CD4-positive, alpha-beta T cell (primary cell): ENCODE results near the gene HNRNPU. TPM values are rescaled to one million over a fixed set of nuclear protein-coding genes. Genes with fewer than 3 reads are reported as not detected.

Source experiments
- ATAC-seq: fragments of 200-7000 bp; cut with Tn5 transposase; one replicate; pipeline ENCODE4 v1.10.0; 2022; ENCODE audit warnings: mild to moderate bottlenecking; ENCODE audit not compliant: poor library complexity
- CTCF ChIA-PET: fragments of 350-600 bp; sonication (Branson Sonifier 250); formaldehyde crosslinking; loops from one replicate; lab custom pipeline; 2021; ENCODE audit warnings: antibody characterized with exemption, inconsistent platforms; lab: Charles Lee
- POLR2A ChIA-PET: fragments of 350-600 bp; sonication (Branson Sonifier 250); formaldehyde crosslinking; loops from one replicate; lab custom pipeline; 2021; ENCODE audit warnings: antibody characterized with exemption, inconsistent platforms; lab: Charles Lee
- DNase-seq, 14 experiments: peaks; one replicate each; pipeline ENCODE4 v3.0.0-alpha.2; 2013 to 2020; ENCODE audit warnings: mixed read lengths in 2 of 14
- H3K27ac ChIP-seq, 2 donors: one replicate each; pipeline versions ENCODE4 v1.5.1 to v1.7.0; 2013; ENCODE audit warnings: low read length in 2 of 2, low read depth in 1 of 2, mild to moderate bottlenecking in 1 of 2
- H3K27me3 ChIP-seq, 2 experiments: 1 replicate in 1 of 2; 2 replicates in 1 of 2; pipeline versions ENCODE4 v1.6.1 to v1.7.0; 2013; ENCODE audit warnings: low read length in 2 of 2, control low read depth in 1 of 2, mild to moderate bottlenecking in 1 of 2, moderate library complexity in 1 of 2; ENCODE audit not compliant: insufficient read depth in 2 of 2, control insufficient read depth in 1 of 2
- H3K36me3 ChIP-seq: one replicate; pipeline ENCODE4 v1.6.1; 2013; ENCODE audit warnings: low read length, control low read depth; ENCODE audit not compliant: insufficient read depth
- H3K4me1 ChIP-seq: one replicate; pipeline ENCODE4 v1.6.1; 2013; ENCODE audit warnings: low read length, control low read depth; ENCODE audit not compliant: insufficient read depth
- H3K4me3 ChIP-seq: one replicate; pipeline ENCODE4 v1.5.1; 2013; ENCODE audit warnings: mild to moderate bottlenecking, low read length, moderate library complexity
- H3K9me3 ChIP-seq, 2 experiments: 1 replicate in 1 of 2; 2 replicates in 1 of 2; pipeline versions ENCODE4 v1.6.1 to v1.7.0; 2013; ENCODE audit warnings: low read length in 2 of 2, mild to moderate bottlenecking in 2 of 2, control low read depth in 1 of 2, moderate library complexity in 1 of 2; ENCODE audit not compliant: control insufficient read depth in 1 of 2, insufficient read depth in 1 of 2
- H3K27ac Mint-ChIP-seq: one replicate; pipeline ENCODE4 v1.8.0; 2020; ENCODE audit warnings: mixed read lengths
- H3K27me3 Mint-ChIP-seq: one replicate; pipeline ENCODE4 v1.8.0; 2021; ENCODE audit warnings: mixed read lengths
- H3K36me3 Mint-ChIP-seq: one replicate; pipeline ENCODE4 v1.8.0; 2021; ENCODE audit warnings: low read depth, mixed read lengths
- H3K4me1 Mint-ChIP-seq: one replicate; pipeline ENCODE4 v1.8.0; 2021; ENCODE audit warnings: low read depth, mixed read lengths
- H3K4me3 Mint-ChIP-seq: one replicate; pipeline ENCODE4 v1.8.0; 2020; ENCODE audit warnings: mild to moderate bottlenecking, mixed read lengths
- H3K9me3 Mint-ChIP-seq: one replicate; pipeline ENCODE4 v1.8.0; 2020; ENCODE audit warnings: mixed read lengths
- intact Hi-C, 2 experiments: fragments of 100-400 bp; cut with DNase I in 1 of 2; cut with micrococcal nuclease in 1 of 2; formaldehyde crosslinking; loops; one replicate each; pipeline versions ENCODE4 v1.15.1 to v1.9.0; 2023 to 2025; cut with DNase I, micrococcal nuclease
- total RNA-seq, 174 experiments: library from RNA in 2 of 174; stranded (reverse) in 2 of 174; gene quantifications; one replicate each; pipeline ENCODE4 v1.2.3 and lab custom pipeline; 2021 to 2026
- TF ChIP-seq, protein P1 (sequence below): fragments of 200-600 bp; IDR thresholded peaks from one replicate; pipeline ENCODE4 v1.8.0; 2022; ENCODE audit warnings: antibody characterized with exemption, mild to moderate bottlenecking

HNRNPU gene
- total RNA-seq, 2 experiments from 2014 or later, result 415 TPM

DNA sequence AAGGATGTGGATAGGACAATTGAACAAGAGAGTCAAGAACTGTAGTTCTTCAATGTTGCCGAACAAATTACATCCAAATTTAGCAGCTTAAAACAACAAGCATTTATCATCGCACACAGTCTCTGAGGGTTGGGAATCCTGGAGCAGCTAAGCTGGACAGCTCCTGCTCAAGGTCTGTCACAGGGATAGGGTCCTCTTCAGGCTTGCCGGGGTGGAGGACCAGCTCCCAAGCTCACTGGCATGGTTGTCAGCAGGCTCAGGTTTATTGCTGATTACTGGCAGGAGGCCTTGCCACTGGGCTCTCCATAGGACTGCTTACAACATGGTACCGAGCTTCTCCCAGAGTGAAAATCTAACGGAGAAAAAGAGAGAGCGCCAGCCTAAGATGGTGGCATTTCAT is 51.0 kb downstream of the HNRNPU start:
- no peak overlapping the region for H3K27ac ChIP-seq
- H3K4me1 ChIP-seq, result no peaks in the 10 kb centered on the region
- ATAC-seq (no peak), DNase-seq (no peak)
- Mint-ChIP-seq H3K9me3 (no peaks in the 10 kb centered on the region), H3K4me3 (no peak overlapping the region), H3K27ac (no peak overlapping the region), H3K4me1 (peaks cover 5% of the 10 kb centered on the region), H3K27me3 (peaks cover 23% of the 10 kb centered on the region), H3K36me3 (no peaks in the 10 kb centered on the region)
- CTCF ChIA-PET, result interaction anchor here (0.9 kb wide), 1 partner anchor 230 kb away, joined by 5 read pairs; no protein-coding TSS in a partner anchor
- POLR2A ChIA-PET, result interaction anchor here (1.1 kb wide), 1 partner anchor 21 kb away, joined by 3 read pairs; no protein-coding TSS in a partner anchor
- H3K4me3 ChIP-seq, result no peak overlapping the region
- intact Hi-C loops, result no loop called here
- no peaks in the 10 kb centered on the region for H3K36me3 ChIP-seq
- H3K27me3 ChIP-seq, result peaks cover 0 to 3% of the 10 kb centered on the region in 2 experiments
- TF ChIP-seq, protein P1, sequence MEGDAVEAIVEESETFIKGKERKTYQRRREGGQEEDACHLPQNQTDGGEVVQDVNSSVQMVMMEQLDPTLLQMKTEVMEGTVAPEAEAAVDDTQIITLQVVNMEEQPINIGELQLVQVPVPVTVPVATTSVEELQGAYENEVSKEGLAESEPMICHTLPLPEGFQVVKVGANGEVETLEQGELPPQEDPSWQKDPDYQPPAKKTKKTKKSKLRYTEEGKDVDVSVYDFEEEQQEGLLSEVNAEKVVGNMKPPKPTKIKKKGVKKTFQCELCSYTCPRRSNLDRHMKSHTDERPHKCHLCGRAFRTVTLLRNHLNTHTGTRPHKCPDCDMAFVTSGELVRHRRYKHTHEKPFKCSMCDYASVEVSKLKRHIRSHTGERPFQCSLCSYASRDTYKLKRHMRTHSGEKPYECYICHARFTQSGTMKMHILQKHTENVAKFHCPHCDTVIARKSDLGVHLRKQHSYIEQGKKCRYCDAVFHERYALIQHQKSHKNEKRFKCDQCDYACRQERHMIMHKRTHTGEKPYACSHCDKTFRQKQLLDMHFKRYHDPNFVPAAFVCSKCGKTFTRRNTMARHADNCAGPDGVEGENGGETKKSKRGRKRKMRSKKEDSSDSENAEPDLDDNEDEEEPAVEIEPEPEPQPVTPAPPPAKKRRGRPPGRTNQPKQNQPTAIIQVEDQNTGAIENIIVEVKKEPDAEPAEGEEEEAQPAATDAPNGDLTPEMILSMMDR, result no peak
- H3K9me3 ChIP-seq, result no peaks in the 10 kb centered on the region

DNA sequence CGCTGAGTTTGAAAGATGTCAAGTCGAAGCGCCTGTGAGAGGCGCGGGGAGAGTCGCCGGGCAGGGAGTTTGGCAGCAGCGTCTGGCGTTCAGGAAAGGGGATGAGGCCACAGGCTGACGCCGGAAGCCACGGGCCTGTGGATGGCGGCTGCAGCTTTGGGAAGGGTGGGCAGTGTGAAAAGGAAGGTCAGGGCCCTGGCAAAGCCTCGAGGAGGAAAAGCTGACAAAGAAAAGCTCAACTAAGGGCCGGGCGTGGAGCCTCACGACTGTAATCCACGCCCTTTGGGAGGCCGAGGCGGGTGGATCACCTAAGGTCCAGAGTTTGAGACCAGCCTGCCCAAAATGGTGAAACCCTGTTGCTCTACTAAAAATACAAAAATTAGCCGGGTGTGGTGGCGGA is 54.1 kb downstream of the HNRNPU start:
- Mint-ChIP-seq H3K27ac (no peak overlapping the region), H3K4me3 (no peak overlapping the region), H3K27me3 (peaks cover 13% of the 10 kb centered on the region), H3K36me3 (no peaks in the 10 kb centered on the region), H3K9me3 (no peaks in the 10 kb centered on the region), H3K4me1 (no peaks in the 10 kb centered on the region)
- no peak for ATAC-seq
- H3K27me3 ChIP-seq, result no peaks in the 10 kb centered on the region
- H3K36me3 ChIP-seq, result no peaks in the 10 kb centered on the region
- POLR2A ChIA-PET, result no interaction called here
- CTCF ChIA-PET, result no interaction called here
- no peak for DNase-seq
- no peaks in the 10 kb centered on the region for H3K9me3 ChIP-seq
- TF ChIP-seq, protein P1, result no peak
- H3K4me1 ChIP-seq, result no peaks in the 10 kb centered on the region
- no peak overlapping the region for H3K27ac ChIP-seq
- intact Hi-C loops, result no loop called here
- H3K4me3 ChIP-seq, result no peak overlapping the region

GRCh38 chr1:244807138-244807537 is 57.2 kb downstream of the HNRNPU start:
- Mint-ChIP-seq H3K27me3 (no peaks in the 10 kb centered on the region), H3K27ac (no peak overlapping the region), H3K4me1 (no peaks in the 10 kb centered on the region), H3K4me3 (no peak overlapping the region), H3K36me3 (no peaks in the 10 kb centered on the region), H3K9me3 (no peaks in the 10 kb centered on the region)
- Histone ChIP-seq H3K9me3 (no peaks in the 10 kb centered on the region), H3K4me3 (no peak overlapping the region), H3K27ac (no peak overlapping the region), H3K4me1 (no peaks in the 10 kb centered on the region), H3K36me3 (no peaks in the 10 kb centered on the region), H3K27me3 (no peaks in the 10 kb centered on the region)
- POLR2A ChIA-PET, result no interaction called here
- CTCF ChIA-PET, result no interaction called here
- TF ChIP-seq, protein P1, result no peak
- ATAC-seq (no peak), DNase-seq (no peak)
- intact Hi-C loops, result loop anchor here in 1 of 2 experiments (10.0 kb wide), 1 partner anchor 118 kb away; no protein-coding TSS in a partner anchor
